GM12874 (cell line): ENCODE data around the gene UST.

ENCODE experiments used
- CTCF ChIP-seq: IDR thresholded peaks from 2 replicates; pipeline ENCODE4 v1.5.1; 2011; ENCODE audit warnings: low read depth, mild to moderate bottlenecking, control low read depth, low read length, moderate library complexity; ENCODE audit not compliant: insufficient read depth

UST gene

GRCh38 chr6:149049230-149049629, 302.4 kb downstream of the UST start:
- no peak for TF ChIP-seq CTCF

- no peak for TF ChIP-seq CTCF
Measured at GRCh38 chr6:149050160-149050559, 303.3 kb downstream of the UST start.

GRCh38 chr6:149052350-149053106, 305.7 kb downstream of the UST start:
- no peak for TF ChIP-seq CTCF

- TF ChIP-seq CTCF = no peak
Measured at GRCh38 chr6:149053848-149054558, 307.2 kb downstream of the UST start.

- no peak for TF ChIP-seq CTCF
Measured at GRCh38 chr6:149054559-149055194, 307.8 kb downstream of the UST start.

GRCh38 chr6:149055195-149055899, 308.5 kb downstream of the UST start:
- no peak for TF ChIP-seq CTCF

GRCh38 chr6:149056777-149057463, 310.1 kb downstream of the UST start:
- TF ChIP-seq CTCF = no peak
